ENCODE results near the gene SLC1A1. TPM values are rescaled to one million over a fixed set of nuclear protein-coding genes. Genes with fewer than 3 reads are reported as not detected.
A peak's percentile ranks its signal among the peaks of the same experiment; 100 is the strongest.

SLC1A1 gene
- total RNA-seq, 6 donors from 2014 or later, result 16.8 to 62.5 (median 40.6) TPM

- peaks cover 0 to 5% (median 0%) of the 10 kb centered on the region in 4 donors for H3K4me1 ChIP-seq
Observed at GRCh38 chr9:4579001-4579400, 88.7 kb downstream of the SLC1A1 start.

GRCh38 chr9:4581035-4581760, 90.9 kb downstream of the SLC1A1 start:
- no peak for ATAC-seq (ENCODE audit: low FRiP score in 2 of 2)

More at GRCh38 chr9:4579001-4579400, 88.7 kb downstream of the SLC1A1 start:
- Histone ChIP-seq H3K27ac (no peak overlapping the region), H3K4me3 (no peak overlapping the region), H3K36me3 (peaks cover 0 to 14% (median 1%) of the 10 kb centered on the region in 4 donors), H3K27me3 (no peaks in the 10 kb centered on the region), H3K9me3 (no peaks in the 10 kb centered on the region)
- WGBS, 2 donors, result 78 to 89% methylated on average over 2 of the region's 2 CpGs
- TF ChIP-seq POLR2A (IDR thresholded peaks at IDR 0.05) (no peak), EP300 (IDR thresholded peaks at IDR 0.05) (no peak), POLR2AphosphoS5 (IDR thresholded peaks at IDR 0.05) (no peak), CTCF (IDR thresholded peaks at IDR 0.05) (no peak)
- ATAC-seq (ENCODE audit: low FRiP score in 2 of 2) (no peak), DNase-seq (no peak)

GRCh38 chr9:4581861-4582565, 91.7 kb downstream of the SLC1A1 start:
- Histone ChIP-seq H3K9me3 (no peaks in the 10 kb centered on the region), H3K4me3 (no peak overlapping the region), H3K27ac (no peak overlapping the region), H3K27me3 (no peaks in the 10 kb centered on the region), H3K36me3 (peaks cover 0 to 24% (median 0%) of the 10 kb centered on the region in 4 donors), H3K4me1 (peaks cover 0 to 5% (median 0%) of the 10 kb centered on the region in 4 donors)
- 94 to 100% methylated on average over 1 of the region's 1 CpG for WGBS, 2 donors
- TF ChIP-seq POLR2A (IDR thresholded peaks at IDR 0.05) (no peak), CTCF (IDR thresholded peaks at IDR 0.05) (no peak), EP300 (IDR thresholded peaks at IDR 0.05) (no peak), POLR2AphosphoS5 (IDR thresholded peaks at IDR 0.05) (no peak)
- ATAC-seq (ENCODE audit: low FRiP score in 2 of 2) (no peak), DNase-seq (no peak)

More at GRCh38 chr9:4581035-4581760, 90.9 kb downstream of the SLC1A1 start:
- Histone ChIP-seq H3K36me3 (peaks cover 0 to 28% (median 1%) of the 10 kb centered on the region in 4 donors), H3K9me3 (no peaks in the 10 kb centered on the region), H3K27me3 (no peaks in the 10 kb centered on the region), H3K4me1 (peaks cover 0 to 5% (median 0%) of the 10 kb centered on the region in 4 donors), H3K4me3 (no peak overlapping the region), H3K27ac (no peak overlapping the region)
- 71 to 84% methylated on average over 2 of the region's 2 CpGs for WGBS, 2 donors
- no peak for DNase-seq
- TF ChIP-seq POLR2A (IDR thresholded peaks at IDR 0.05) (no peak), POLR2AphosphoS5 (IDR thresholded peaks at IDR 0.05) (no peak), EP300 (IDR thresholded peaks at IDR 0.05) (no peak), CTCF (IDR thresholded peaks at IDR 0.05) (no peak)

GRCh38 chr9:4583001-4583400, 92.7 kb downstream of the SLC1A1 start:
- peaks cover 0 to 5% (median 0%) of the 10 kb centered on the region in 4 donors for H3K4me1 ChIP-seq
- ATAC-seq (ENCODE audit: low FRiP score in 2 of 2), result no peak
- H3K9me3 ChIP-seq, result no peaks in the 10 kb centered on the region
- peak in 1 of 2 donors; percentile 53 for DNase-seq
- H3K4me3 ChIP-seq, result no peak overlapping the region
- no peaks in the 10 kb centered on the region for H3K27me3 ChIP-seq
- H3K36me3 ChIP-seq, result peaks cover 0 to 19% (median 0%) of the 10 kb centered on the region in 4 donors
- 80 to 86% methylated on average over 7 to 12 of the region's 12 CpGs for WGBS, 2 donors
- TF ChIP-seq EP300 (IDR thresholded peaks at IDR 0.05) (no peak), CTCF (IDR thresholded peaks at IDR 0.05) (no peak), POLR2A (IDR thresholded peaks at IDR 0.05) (no peak), POLR2AphosphoS5 (IDR thresholded peaks at IDR 0.05) (no peak)
- no peak overlapping the region for H3K27ac ChIP-seq

Measured in upper lobe of left lung (tissue), 6 donors.